Activated CD8-positive, alpha-beta memory T cell treated with anti-CD3 and anti-CD28 coated beads for 36 hours (primary cell): ENCODE measurements around the gene KCNN1. TPM values are rescaled to one million over a fixed set of nuclear protein-coding genes. Genes with fewer than 3 reads are reported as not detected.
"Not testable (repeated sequence)": the region's sequence is repeated elsewhere in the genome, so short reads cannot be mapped to it uniquely, and the experiment has no call there.

ENCODE experiments used
- CTCF ChIA-PET: fragments of 350-600 bp; sonication (Branson Sonifier 250); formaldehyde crosslinking; loops from one replicate; lab custom pipeline; 2021; ENCODE audit warnings: antibody characterized with exemption; lab: Charles Lee
- POLR2A ChIA-PET: fragments of 350-600 bp; sonication (Branson Sonifier 250); formaldehyde crosslinking; loops from one replicate; lab custom pipeline; 2021; ENCODE audit warnings: antibody characterized with exemption; lab: Charles Lee
- total RNA-seq, 2 experiments: library from RNA; stranded (reverse); gene quantifications; one replicate each; pipeline ENCODE4 v1.2.3, GENCODE V29; 2021

The KCNN1 gene
- total RNA-seq, 2 experiments from 2014 or later = 0.15 TPM; not detected in 1

GRCh38 chr19:17986569-17986968 is 19.7 kb downstream of the KCNN1 start:
- CTCF ChIA-PET = interaction anchor here (1.1 kb wide), 1 partner anchor 48 kb away, joined by 3 read pairs; no protein-coding TSS in a partner anchor
- POLR2A ChIA-PET = not testable (repeated sequence)

- ChIA-PET POLR2A (no interaction called here), CTCF (interaction anchor here (1.4 kb wide), 1 partner anchor 50 kb away, joined by 3 read pairs; no protein-coding TSS in a partner anchor)
Observed at GRCh38 chr19:17988161-17988560, 21.3 kb downstream of the KCNN1 start.

- ChIA-PET POLR2A (interaction anchor here (0.5 kb wide), 2 partner anchors 31 to 1253 kb away, joined by 4 to 7 read pairs; no protein-coding TSS in a partner anchor), CTCF (no interaction called here)
Observed at GRCh38 chr19:17989425-17990094, 22.7 kb downstream of the KCNN1 start.

- ChIA-PET CTCF (interaction anchor here (2.9 to 11.8 kb wide), 2 partner anchors 53 to 55 kb away, joined by 8 to 284 read pairs; partner anchors contain the start of gene CCDC124), POLR2A (no interaction called here)
Observed at GRCh38 chr19:17993076-17993813, 26.3 kb downstream of the KCNN1 start.

- ChIA-PET CTCF (interaction anchor here (0.6 to 11.8 kb wide), 15 partner anchors 12 to 286 kb away, joined by 3 to 284 read pairs (median 4); partner anchors contain the start of genes CCDC124, RPL18A and SLC5A5), POLR2A (interaction anchor here (0.5 kb wide), 1 partner anchor 937 kb away, joined by 7 read pairs; no protein-coding TSS in a partner anchor)
Observed at GRCh38 chr19:17996826-17997316, 30.0 kb downstream of the KCNN1 start.

- ChIA-PET POLR2A (no interaction called here), CTCF (interaction anchor here (0.6 to 11.8 kb wide), 16 partner anchors 10 to 208 kb away, joined by 3 to 284 read pairs (median 4); partner anchors contain the start of genes ARRDC2, CCDC124 and RPL18A)
Observed at GRCh38 chr19:17997969-17998826, 31.3 kb downstream of the KCNN1 start.

GRCh38 chr19:17998827-17999150 is 31.9 kb downstream of the KCNN1 start:
- POLR2A ChIA-PET = no interaction called here
- CTCF ChIA-PET = interaction anchor here (0.6 to 11.8 kb wide), 7 partner anchors 9 to 207 kb away, joined by 3 to 284 read pairs (median 5); partner anchors contain the start of genes ARRDC2 and CCDC124

GRCh38 chr19:17999684-18000479 is 33.0 kb downstream of the KCNN1 start:
- POLR2A ChIA-PET = interaction anchor here (0.6 kb wide), 2 partner anchors 55 to 417 kb away, joined by 4 to 6 read pairs; no protein-coding TSS in a partner anchor
- CTCF ChIA-PET = interaction anchor here (0.6 to 11.8 kb wide), 7 partner anchors 8 to 161 kb away, joined by 3 to 284 read pairs (median 3); partner anchors contain the start of genes ARRDC2 and CCDC124

GRCh38 chr19:18000480-18000914 is 33.6 kb downstream of the KCNN1 start:
- CTCF ChIA-PET = interaction anchor here (0.7 to 11.8 kb wide), 5 partner anchors 10 to 161 kb away, joined by 3 to 284 read pairs (median 3); partner anchors contain the start of gene CCDC124
- POLR2A ChIA-PET = interaction anchor here (1.0 kb wide), 1 partner anchor 68 kb away, joined by 3 read pairs; the partner anchor contains the start of gene CCDC124

- CTCF ChIA-PET = interaction anchor here (0.7 to 11.8 kb wide), 5 partner anchors 9 to 160 kb away, joined by 3 to 284 read pairs (median 3); partner anchors contain the start of gene CCDC124
- POLR2A ChIA-PET = interaction anchor here (0.6 to 1.4 kb wide), 3 partner anchors 68 to 136 kb away, joined by 3 read pairs; partner anchors contain the start of gene CCDC124
Observed at GRCh38 chr19:18000915-18001776, 34.2 kb downstream of the KCNN1 start.

- POLR2A ChIA-PET = interaction anchor here (0.6 to 1.4 kb wide), 5 partner anchors 28 to 137 kb away, joined by 3 to 4 read pairs (median 3); partner anchors contain the start of gene CCDC124
Observed at GRCh38 chr19:18001777-18002345, 35.0 kb downstream of the KCNN1 start.

GRCh38 chr19:18002347-18002850 is 35.5 kb downstream of the KCNN1 start:
- POLR2A ChIA-PET = interaction anchor here (1.0 to 1.4 kb wide), 3 partner anchors 27 to 90 kb away, joined by 3 to 4 read pairs (median 3); no protein-coding TSS in a partner anchor
- CTCF ChIA-PET = interaction anchor here (0.7 to 11.8 kb wide), 3 partner anchors 57 to 270 kb away, joined by 3 to 284 read pairs (median 16); partner anchors contain the start of gene CCDC124

More at GRCh38 chr19:18001777-18002345, 35.0 kb downstream of the KCNN1 start:
- CTCF ChIA-PET = interaction anchor here (0.7 to 11.8 kb wide), 4 partner anchors 58 to 271 kb away, joined by 3 to 284 read pairs (median 10); partner anchors contain the start of gene CCDC124

GRCh38 chr19:18005750-18006149 is 38.8 kb downstream of the KCNN1 start:
- CTCF ChIA-PET = interaction anchor here (3.3 kb wide), 1 partner anchor 53 kb away, joined by 67 read pairs; no protein-coding TSS in a partner anchor
- POLR2A ChIA-PET = not testable (repeated sequence)

- ChIA-PET POLR2A (interaction anchor here (1.3 to 2.7 kb wide), 3 partner anchors 15 to 52 kb away, joined by 4 to 20 read pairs (median 4); no protein-coding TSS in a partner anchor), CTCF (interaction anchor here (0.6 to 3.3 kb wide), 18 partner anchors 8 to 161 kb away, joined by 3 to 67 read pairs (median 4); partner anchors contain the start of gene IL12RB1)
Observed at GRCh38 chr19:18007044-18007916, 40.4 kb downstream of the KCNN1 start.
